HG03378 (cell line): ENCODE results near the gene THAP3.

Experiments
- ATAC-seq: cut with Tn5 transposase; IDR thresholded peaks from one replicate; pipeline ENCODE4 v1.9.1; 2021; ENCODE audit warnings: mild to moderate bottlenecking, moderate library complexity; ENCODE audit not compliant: unreplicated experiment

Gene THAP3

GRCh38 chr1:6624710-6625583 lies at the start of gene THAP3:
Gene THAP3 (plus strand): TSS chr1:6624868. CDS start chr1:6625219, 351 bp downstream.
- ATAC-seq: peak; percentile 48

GRCh38 chr1:6577831-6578525 lies 46.7 kb upstream of the THAP3 start:
- ATAC-seq: no peak

GRCh38 chr1:6578624-6579373 lies 45.9 kb upstream of the THAP3 start:
- no peak for ATAC-seq

- ATAC-seq: peak; percentile 89
These were observed 45.1 kb upstream of the THAP3 start, which contains the start of gene ZBTB48 for GRCh38 chr1:6579374-6580118. Gene ZBTB48 (plus strand): TSS chr1:6579994. CDS start chr1:6580610, 616 bp downstream.

GRCh38 chr1:6580119-6580592 lies 44.5 kb upstream of the THAP3 start:
- ATAC-seq: no peak

- no peak for ATAC-seq
These were observed 43.9 kb upstream of the THAP3 start for GRCh38 chr1:6580593-6581409.

- no peak for ATAC-seq
These were observed 42.9 kb upstream of the THAP3 start for GRCh38 chr1:6581561-6582305.

GRCh38 chr1:6582370-6582769 lies 42.3 kb upstream of the THAP3 start:
- no peak for ATAC-seq

GRCh38 chr1:6584126-6585080 lies 40.3 kb upstream of the THAP3 start:
- no peak for ATAC-seq

- ATAC-seq: no peak
These were observed 39.5 kb upstream of the THAP3 start for GRCh38 chr1:6585081-6585722.

GRCh38 chr1:6585841-6586240 lies 38.8 kb upstream of the THAP3 start:
- no peak for ATAC-seq

- no peak for ATAC-seq
These were observed 38.3 kb upstream of the THAP3 start for GRCh38 chr1:6586404-6586816.

- no peak for ATAC-seq
These were observed 37.2 kb upstream of the THAP3 start for GRCh38 chr1:6587261-6588005.

GRCh38 chr1:6588128-6588892 lies 36.4 kb upstream of the THAP3 start:
- no peak for ATAC-seq

GRCh38 chr1:6588893-6589520 lies 35.7 kb upstream of the THAP3 start:
- ATAC-seq: no peak
